GM12878 (cell line): ENCODE measurements around the gene HNMT.

Experiments used
- CBX5 ChIP-seq: sonication (generic); IDR thresholded peaks from 2 replicates; pipeline ENCODE4 v1.6.1; 2016; ENCODE audit warnings: low read depth, moderate library complexity, mild to moderate bottlenecking, inconsistent platforms
- ESRRA ChIP-seq: IDR thresholded peaks from 2 replicates; pipeline ENCODE4 v1.6.1; 2012; ENCODE audit warnings: mild to moderate bottlenecking, low read length, improper control_type of control experiment
- HDAC2 ChIP-seq: fragments of 200-600 bp; sonication (generic); IDR thresholded peaks from 2 replicates; pipeline ENCODE4 v1.6.1; 2017
- HDAC6 ChIP-seq: fragments of 200-600 bp; sonication (generic); IDR thresholded peaks from one replicate; pipeline ENCODE4 v1.8.0; 2017; ENCODE audit warnings: antibody characterized with exemption; ENCODE audit not compliant: unreplicated experiment
- KDM1A ChIP-seq: fragments of 200-600 bp; sonication (generic); IDR thresholded peaks from 2 replicates; pipeline ENCODE4 v1.6.1; 2016; ENCODE audit warnings: borderline replicate concordance
- MEF2B ChIP-seq: fragments of 450-650 bp; IDR thresholded peaks from 2 replicates; pipeline ENCODE4 v1.6.1; 2018; ENCODE audit warnings: mild to moderate bottlenecking, moderate library complexity; ENCODE audit not compliant: partially characterized antibody, poor library complexity, severe bottlenecking
- POLR2AphosphoS5 ChIP-seq: IDR thresholded peaks from 2 replicates; pipeline ENCODE4 v1.6.1; 2011; ENCODE audit warnings: mild to moderate bottlenecking, low read length, inconsistent platforms
- TCF7 ChIP-seq: IDR thresholded peaks from 2 replicates; pipeline ENCODE4 v1.6.1; 2014; ENCODE audit warnings: antibody characterized with exemption, borderline replicate concordance
- ZNF24 ChIP-seq: fragments of 450-650 bp; IDR thresholded peaks from 2 replicates; pipeline ENCODE4 v1.6.1; 2017; ENCODE audit warnings: antibody characterized with exemption, mild to moderate bottlenecking
- TF ChIP-seq, protein P1 (sequence below), 3 experiments: IDR thresholded peaks in 2 of 3; conservative IDR thresholded peaks in 1 of 3; 2 replicates each; pipeline ENCODE4 v1.5.1; 2011; ENCODE audit warnings: low read depth in 3 of 3, low read length in 3 of 3, mild to moderate bottlenecking in 3 of 3, control low read depth in 2 of 3, moderate library complexity in 2 of 3, inconsistent platforms in 1 of 3, mixed read lengths in 1 of 3; ENCODE audit not compliant: control insufficient read depth in 2 of 3, insufficient read depth in 1 of 3; ENCODE audit errors: extremely low read depth in 1 of 3
- TF ChIP-seq, protein P2 (sequence below): fragments of 450-650 bp; formaldehyde crosslinking; IDR thresholded peaks from 2 replicates; pipeline ENCODE4 v1.5.0; 2022; ENCODE audit warnings: mild to moderate bottlenecking, missing genetic modification characterization

DNA sequence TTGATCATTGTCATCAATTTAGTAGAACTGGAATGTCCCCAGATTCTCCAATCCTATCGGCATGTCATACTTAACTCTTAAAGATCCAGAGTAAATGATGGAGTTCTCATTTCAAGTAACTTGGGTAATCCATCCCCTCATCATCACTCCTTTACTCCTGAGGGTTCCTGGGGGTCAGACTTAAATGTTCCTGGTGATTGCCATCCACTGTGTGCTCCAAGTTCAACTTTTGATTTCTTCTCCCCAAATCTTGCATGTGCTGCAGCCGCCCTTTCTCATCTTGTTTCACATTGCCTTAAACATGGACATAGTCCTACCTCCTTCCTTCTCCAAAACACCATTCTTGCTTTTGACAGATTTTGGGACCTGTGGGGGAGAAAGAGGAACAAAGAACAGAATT lies 43.2 kb downstream of the HNMT start:
- TF ChIP-seq HDAC2 (no peak), KDM1A (no peak), CBX5 (no peak), ESRRA (no peak), POLR2AphosphoS5 (no peak), ZNF24 (no peak), MEF2B (no peak), HDAC6 (no peak), TCF7 (no peak)
- TF ChIP-seq, protein P1, sequence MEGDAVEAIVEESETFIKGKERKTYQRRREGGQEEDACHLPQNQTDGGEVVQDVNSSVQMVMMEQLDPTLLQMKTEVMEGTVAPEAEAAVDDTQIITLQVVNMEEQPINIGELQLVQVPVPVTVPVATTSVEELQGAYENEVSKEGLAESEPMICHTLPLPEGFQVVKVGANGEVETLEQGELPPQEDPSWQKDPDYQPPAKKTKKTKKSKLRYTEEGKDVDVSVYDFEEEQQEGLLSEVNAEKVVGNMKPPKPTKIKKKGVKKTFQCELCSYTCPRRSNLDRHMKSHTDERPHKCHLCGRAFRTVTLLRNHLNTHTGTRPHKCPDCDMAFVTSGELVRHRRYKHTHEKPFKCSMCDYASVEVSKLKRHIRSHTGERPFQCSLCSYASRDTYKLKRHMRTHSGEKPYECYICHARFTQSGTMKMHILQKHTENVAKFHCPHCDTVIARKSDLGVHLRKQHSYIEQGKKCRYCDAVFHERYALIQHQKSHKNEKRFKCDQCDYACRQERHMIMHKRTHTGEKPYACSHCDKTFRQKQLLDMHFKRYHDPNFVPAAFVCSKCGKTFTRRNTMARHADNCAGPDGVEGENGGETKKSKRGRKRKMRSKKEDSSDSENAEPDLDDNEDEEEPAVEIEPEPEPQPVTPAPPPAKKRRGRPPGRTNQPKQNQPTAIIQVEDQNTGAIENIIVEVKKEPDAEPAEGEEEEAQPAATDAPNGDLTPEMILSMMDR (IDR thresholded peaks at IDR 0.05 in 2 of 3, conservative IDR thresholded peaks at IDR 0.05 in 1 of 3; ENCODE audit: control insufficient read depth in 2 of 3, extremely low read depth in 1 of 3, insufficient read depth in 1 of 3, low read depth in 3 of 3, low read length in 3 of 3) = no peak
- TF ChIP-seq, protein P2, sequence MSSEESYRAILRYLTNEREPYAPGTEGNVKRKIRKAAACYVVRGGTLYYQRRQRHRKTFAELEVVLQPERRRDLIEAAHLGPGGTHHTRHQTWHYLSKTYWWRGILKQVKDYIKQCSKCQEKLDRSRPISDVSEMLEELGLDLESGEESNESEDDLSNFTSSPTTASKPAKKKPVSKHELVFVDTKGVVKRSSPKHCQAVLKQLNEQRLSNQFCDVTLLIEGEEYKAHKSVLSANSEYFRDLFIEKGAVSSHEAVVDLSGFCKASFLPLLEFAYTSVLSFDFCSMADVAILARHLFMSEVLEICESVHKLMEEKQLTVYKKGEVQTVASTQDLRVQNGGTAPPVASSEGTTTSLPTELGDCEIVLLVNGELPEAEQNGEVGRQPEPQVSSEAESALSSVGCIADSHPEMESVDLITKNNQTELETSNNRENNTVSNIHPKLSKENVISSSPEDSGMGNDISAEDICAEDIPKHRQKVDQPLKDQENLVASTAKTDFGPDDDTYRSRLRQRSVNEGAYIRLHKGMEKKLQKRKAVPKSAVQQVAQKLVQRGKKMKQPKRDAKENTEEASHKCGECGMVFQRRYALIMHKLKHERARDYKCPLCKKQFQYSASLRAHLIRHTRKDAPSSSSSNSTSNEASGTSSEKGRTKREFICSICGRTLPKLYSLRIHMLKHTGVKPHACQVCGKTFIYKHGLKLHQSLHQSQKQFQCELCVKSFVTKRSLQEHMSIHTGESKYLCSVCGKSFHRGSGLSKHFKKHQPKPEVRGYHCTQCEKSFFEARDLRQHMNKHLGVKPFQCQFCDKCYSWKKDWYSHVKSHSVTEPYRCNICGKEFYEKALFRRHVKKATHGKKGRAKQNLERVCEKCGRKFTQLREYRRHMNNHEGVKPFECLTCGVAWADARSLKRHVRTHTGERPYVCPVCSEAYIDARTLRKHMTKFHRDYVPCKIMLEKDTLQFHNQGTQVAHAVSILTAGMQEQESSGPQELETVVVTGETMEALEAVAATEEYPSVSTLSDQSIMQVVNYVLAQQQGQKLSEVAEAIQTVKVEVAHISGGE = no peak
